Measurements from ENCODE around the gene SLC26A6. TPM values are rescaled to one million over a fixed set of nuclear protein-coding genes. Genes with fewer than 3 reads are reported as not detected.

SLC26A6 gene
- total and polyA plus RNA-seq, 10 of the 15 experiments (the other 5 are each of a cell fraction or from before 2014, with no cell fraction given) = 2.1 to 24.9 (median 13.3) TPM

DNA sequence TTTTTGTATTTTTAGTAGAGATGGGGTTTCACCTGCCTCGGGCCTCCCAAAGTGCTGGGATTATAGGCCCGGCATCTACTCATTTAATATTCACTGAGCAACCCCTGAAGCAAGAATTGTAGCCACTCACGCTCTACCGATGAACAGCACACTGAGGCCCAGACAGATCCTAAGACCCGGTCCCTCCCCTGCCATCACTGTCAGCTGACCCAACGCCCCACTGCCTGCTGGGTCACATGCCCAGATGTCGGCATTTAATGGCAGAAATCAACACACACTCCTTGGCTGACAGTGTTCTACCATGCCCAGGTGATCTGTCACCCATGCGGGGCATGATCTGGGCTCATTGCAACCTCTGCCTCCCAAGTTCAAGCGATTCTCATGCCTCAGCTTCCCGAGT lies 10.5 kb downstream of the SLC26A6 start:
- no peaks in the 10 kb centered on the region for H3K4me1 ChIP-seq (ENCODE audit: control insufficient read depth, insufficient read depth, low read length)
- H3K9ac ChIP-seq (ENCODE audit: control insufficient read depth, insufficient read depth, low read length) = no peak overlapping the region
- FAIRE-seq = no peak
- CTCF ChIA-PET = interaction anchor here (1.5 to 2.6 kb wide), 2 partner anchors 10 to 15 kb away, joined by 5 to 16 read pairs; partner anchors contain the start of genes SLC26A6 and UQCRC1
- no peaks in the 10 kb centered on the region for H3K79me2 ChIP-seq (ENCODE audit: control insufficient read depth, insufficient read depth, low read length)
- TF ChIP-seq SPI1 (IDR thresholded peaks at IDR 0.05; ENCODE audit: borderline replicate concordance, insufficient read depth, low read depth, low read length) = no peak
- no peak for TF ChIP-seq ZSCAN29 (IDR thresholded peaks at IDR 0.05)
- no peak for TF ChIP-seq KLF5 (IDR thresholded peaks at IDR 0.05; ENCODE audit: partially characterized antibody)
- no peak for TF ChIP-seq CREM (IDR thresholded peaks at IDR 0.05; ENCODE audit: low read depth)
- no peak for TF ChIP-seq ZBED1 (IDR thresholded peaks at IDR 0.05; ENCODE audit: borderline replicate concordance)
- TF ChIP-seq, protein P1, sequence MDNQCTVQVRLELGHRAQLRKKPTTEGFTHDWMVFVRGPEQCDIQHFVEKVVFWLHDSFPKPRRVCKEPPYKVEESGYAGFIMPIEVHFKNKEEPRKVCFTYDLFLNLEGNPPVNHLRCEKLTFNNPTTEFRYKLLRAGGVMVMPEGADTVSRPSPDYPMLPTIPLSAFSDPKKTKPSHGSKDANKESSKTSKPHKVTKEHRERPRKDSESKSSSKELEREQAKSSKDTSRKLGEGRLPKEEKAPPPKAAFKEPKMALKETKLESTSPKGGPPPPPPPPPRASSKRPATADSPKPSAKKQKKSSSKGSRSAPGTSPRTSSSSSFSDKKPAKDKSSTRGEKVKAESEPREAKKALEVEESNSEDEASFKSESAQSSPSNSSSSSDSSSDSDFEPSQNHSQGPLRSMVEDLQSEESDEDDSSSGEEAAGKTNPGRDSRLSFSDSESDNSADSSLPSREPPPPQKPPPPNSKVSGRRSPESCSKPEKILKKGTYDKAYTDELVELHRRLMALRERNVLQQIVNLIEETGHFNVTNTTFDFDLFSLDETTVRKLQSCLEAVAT (IDR thresholded peaks at IDR 0.05) = no peak
- no peak for TF ChIP-seq BMI1 (IDR thresholded peaks at IDR 0.05; ENCODE audit: borderline replicate concordance)
- no peak for TF ChIP-seq BACH1 (IDR thresholded peaks at IDR 0.05; ENCODE audit: borderline replicate concordance)
- no peak for TF ChIP-seq FOXK2 (IDR thresholded peaks at IDR 0.05)
- no peak for TF ChIP-seq TAF1 (IDR thresholded peaks at IDR 0.05; ENCODE audit: borderline replicate concordance, low read depth, low read length)
- TF ChIP-seq, protein P2, sequence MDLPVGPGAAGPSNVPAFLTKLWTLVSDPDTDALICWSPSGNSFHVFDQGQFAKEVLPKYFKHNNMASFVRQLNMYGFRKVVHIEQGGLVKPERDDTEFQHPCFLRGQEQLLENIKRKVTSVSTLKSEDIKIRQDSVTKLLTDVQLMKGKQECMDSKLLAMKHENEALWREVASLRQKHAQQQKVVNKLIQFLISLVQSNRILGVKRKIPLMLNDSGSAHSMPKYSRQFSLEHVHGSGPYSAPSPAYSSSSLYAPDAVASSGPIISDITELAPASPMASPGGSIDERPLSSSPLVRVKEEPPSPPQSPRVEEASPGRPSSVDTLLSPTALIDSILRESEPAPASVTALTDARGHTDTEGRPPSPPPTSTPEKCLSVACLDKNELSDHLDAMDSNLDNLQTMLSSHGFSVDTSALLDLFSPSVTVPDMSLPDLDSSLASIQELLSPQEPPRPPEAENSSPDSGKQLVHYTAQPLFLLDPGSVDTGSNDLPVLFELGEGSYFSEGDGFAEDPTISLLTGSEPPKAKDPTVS (IDR thresholded peaks at IDR 0.05; ENCODE audit: low read depth, low read length) = no peak
- no peak for TF ChIP-seq CREB1 (IDR thresholded peaks at IDR 0.05; ENCODE audit: low read depth)
- peaks cover 0 to 4% of the 10 kb centered on the region in 2 experiments; a peak in 3 of 4 replicates for H3K36me3 ChIP-seq (ENCODE audit: control insufficient read depth in 2 of 2, insufficient read depth in 2 of 2, low read length in 1 of 2)
- RAD21 ChIA-PET (ENCODE audit: unreplicated experiment) = no interaction called here
- ATAC-seq = no peak
- SMC1A ChIA-PET (ENCODE audit: uncharacterized antibody, unreplicated experiment) = no interaction called here
- 85% methylated on average over 10 of the region's 10 CpGs for WGBS (ENCODE audit: insufficient coverage, insufficient replicate concordance, low lambda C conversion rate, missing lambda C conversion rate)
- no peaks in the 10 kb centered on the region for H3K27me3 ChIP-seq (replicated peaks in 1 of 2; ENCODE audit: control insufficient read depth in 2 of 2, insufficient read depth in 2 of 2, low read length in 1 of 2)
- no peak overlapping the region for H3K27ac ChIP-seq (ENCODE audit: control insufficient read depth, insufficient read depth)
- H3K9me3 ChIP-seq (replicated peaks; ENCODE audit: control insufficient read depth, insufficient read depth, low read length) = no peaks in the 10 kb centered on the region
- DNase-seq (ENCODE audit: low read depth, low spot score) = no peak
- no TSS peak for BruUV-seq (replicated peaks)
- POLR2A ChIA-PET = no interaction called here
- H4K20me1 ChIP-seq (ENCODE audit: control insufficient read depth, insufficient read depth) = no peaks in the 10 kb centered on the region
- no peak overlapping the region for H3K4me2 ChIP-seq (ENCODE audit: control insufficient read depth, insufficient read depth)
- intact Hi-C loops (cut with micrococcal nuclease; ENCODE audit: unreplicated experiment) (no loop called here), in situ Hi-C loops (cut with MboI) (no loop called here)
- H2AFZ ChIP-seq (ENCODE audit: control insufficient read depth, low read depth, low read length) = no peak overlapping the region
- H3K4me3 ChIP-seq = no peak overlapping the region
